HG03439 (cell line): ENCODE results near the gene CA7.
"Not testable (repeated sequence)": the region's sequence is repeated elsewhere in the genome, so short reads cannot be mapped to it uniquely, and the experiment has no call there.

Experiments
- ATAC-seq: cut with Tn5 transposase; IDR thresholded peaks from one replicate; pipeline ENCODE4 v1.9.1; 2021; ENCODE audit warnings: mild to moderate bottlenecking, moderate library complexity; ENCODE audit not compliant: unreplicated experiment

CA7 gene

DNA sequence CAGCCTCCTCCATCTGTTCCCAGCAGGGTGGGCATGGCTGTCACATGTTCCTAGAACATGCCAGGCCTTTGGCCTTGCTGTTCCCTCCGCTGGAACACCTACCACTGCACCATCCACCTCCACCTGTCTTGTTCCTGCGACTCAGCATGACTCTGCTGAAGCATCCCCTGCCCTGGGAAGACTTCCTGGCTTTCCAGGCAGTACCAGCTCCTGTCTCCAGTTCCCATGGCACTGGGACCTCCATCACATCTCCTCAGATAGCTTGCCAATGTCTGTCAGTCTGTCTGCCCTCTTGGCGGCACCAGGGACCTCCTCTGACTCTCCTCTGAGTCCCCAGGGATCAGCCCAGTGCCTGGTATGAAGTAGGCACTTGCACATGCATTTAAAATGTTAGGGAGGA, 51.8 kb downstream of the CA7 start:
- ATAC-seq = no peak

DNA sequence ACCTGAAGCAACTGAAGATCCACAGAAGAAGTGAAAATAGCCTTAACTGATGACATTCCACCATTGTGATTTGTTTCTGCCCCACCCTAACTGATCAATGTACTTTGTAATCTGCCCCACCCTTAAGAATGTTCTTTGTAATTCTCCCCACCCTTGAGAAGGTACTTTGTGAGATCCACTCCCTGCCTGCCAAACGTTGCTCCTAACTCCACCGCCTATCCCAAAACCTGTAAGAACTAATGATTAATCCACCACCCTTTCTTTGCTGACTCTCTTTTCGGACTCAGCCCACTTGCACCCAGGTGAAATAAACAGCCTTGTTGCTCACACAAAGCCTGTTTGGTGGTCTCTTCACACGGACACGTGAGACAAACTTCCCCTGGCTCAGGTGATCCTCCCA, 52.5 kb downstream of the CA7 start:
- not testable (repeated sequence) for ATAC-seq

DNA sequence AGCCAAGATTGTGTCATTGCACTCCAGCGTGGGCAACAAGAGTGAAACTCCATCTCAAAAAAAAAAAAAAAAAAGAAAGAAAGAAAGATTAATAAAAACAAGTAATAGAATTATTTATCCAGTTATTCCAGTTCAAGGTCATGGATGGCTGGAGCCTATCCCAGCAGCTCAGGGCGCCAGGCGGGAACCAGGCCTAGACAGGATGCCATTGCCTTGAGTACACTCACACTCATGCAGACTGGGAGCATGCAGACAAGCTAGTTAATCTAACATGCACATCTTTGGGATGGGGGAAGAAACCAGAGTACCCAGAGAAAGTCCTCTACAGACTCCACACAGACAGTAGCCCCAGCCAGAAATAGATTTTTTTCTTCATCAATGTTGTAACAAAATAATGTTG, 54.0 kb downstream of the CA7 start:
- ATAC-seq = no peak

DNA sequence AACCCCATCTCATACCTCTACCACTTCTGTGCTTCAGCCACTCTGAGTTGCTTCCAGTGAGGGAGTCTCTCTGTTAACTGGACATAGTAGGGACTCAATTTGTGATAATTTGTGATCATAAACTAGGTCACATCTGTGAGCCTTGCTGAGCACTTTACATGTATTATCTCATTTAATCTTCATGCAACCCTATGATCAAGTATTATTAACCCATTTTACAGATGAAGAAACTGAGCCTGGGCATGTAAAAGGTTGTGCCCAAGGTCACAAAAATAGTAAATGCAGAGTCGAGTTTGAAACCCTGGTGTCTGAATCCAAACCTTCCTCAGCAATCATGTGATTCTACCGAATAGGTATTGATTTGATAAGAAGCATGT, 54.7 kb downstream of the CA7 start:
- no peak for ATAC-seq

DNA sequence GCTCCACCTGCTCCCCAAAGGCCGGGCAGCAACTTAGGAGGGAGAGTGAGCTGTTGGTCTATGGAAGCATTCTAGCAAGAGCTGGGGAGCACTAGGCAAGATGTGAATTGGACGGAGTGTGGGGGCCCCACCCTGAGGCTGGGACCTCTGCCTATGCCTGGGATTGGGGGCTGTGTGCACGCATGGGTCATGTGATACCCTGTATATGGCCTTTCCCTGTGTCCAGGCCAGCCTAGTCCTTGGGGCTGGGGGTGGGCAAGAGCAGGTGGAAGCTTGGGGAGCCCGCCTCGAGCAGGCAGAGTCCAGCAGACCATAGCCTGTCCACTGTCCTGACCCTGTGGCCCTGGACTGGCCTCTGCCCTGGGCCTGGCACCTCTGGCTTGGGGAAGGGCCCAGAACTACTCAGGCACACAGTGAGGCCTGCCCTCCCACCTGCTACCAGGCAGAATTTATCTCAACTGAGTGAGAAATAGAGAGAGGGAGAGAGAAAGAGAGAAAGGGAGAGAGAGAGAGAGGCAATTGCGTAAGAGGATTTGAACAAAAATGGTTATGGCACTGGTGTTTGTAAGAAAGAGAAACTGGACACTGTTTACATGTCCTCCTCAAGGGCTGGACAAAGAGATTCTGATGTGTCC, 55.2 kb downstream of the CA7 start:
- no peak for ATAC-seq

DNA sequence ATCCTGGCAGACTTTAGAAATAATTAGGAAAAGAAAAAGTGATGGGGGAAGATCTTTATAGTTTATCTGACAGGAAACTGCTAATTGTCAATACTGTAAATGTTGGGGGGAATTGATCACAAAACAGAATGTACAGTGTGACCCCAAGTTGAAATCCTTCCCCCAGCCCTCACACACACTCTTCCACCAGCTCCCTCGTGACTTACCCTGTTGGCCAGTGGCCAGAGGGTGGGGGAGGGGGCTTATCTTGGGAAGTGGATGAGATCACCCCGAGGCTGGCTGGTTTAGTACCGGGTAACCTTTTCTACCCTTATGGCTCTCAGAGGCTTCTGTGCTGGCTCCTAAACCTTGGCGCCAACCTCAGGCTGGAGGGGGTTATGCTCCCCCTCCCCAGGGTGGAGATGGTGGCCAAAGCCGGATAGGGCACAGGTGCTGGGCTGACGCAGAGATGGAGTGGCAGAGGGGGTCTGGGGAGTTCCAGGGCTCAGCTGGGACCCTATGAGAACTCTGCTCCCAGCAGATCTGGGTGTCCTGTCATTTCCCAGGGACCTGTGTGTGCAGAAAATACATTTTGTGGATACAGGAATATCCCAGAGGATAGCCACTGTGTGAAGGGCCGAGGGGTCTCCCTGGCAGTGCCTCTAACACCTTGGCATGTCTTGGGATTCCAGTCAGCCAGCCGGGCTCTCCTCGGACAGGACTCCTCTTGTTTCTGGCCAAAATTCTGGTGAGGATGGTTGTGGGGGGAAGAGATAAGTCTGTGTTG, 55.9 kb downstream of the CA7 start:
- ATAC-seq = no peak

DNA sequence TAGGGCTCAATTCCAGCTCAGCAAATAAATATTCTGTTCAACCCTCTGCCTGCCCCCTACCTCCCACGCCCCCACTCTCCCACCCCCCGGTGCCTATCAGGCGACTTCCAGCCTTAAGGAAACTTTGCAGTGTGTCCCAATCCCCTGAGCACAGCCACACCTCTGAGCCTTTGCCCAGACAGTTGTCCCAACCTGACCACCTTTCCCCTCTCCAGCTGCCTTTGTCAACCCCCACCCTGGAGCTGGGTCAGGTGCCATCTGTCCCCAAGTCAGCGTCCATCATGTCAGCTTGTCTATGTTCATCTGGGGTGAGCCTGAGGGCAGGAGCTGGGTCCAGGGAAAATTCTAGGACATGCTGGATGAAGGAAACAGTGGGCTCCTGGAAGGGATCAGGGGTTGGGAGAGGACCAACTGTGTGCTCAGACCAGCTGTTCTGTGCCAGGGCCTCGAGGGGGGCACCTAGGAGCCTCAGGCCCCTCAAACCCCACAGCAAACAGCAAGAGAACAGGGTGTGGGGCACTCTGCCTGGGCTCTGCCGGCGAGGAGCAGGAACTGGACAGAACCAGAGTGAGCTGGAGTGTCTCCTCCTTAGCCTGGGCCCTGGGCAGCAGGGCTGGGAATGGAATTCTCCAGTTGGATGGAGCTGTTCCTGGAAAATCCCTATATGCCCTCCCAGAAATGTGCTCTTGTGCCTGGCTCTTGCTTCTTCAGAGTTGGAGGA, 56.7 kb downstream of the CA7 start:
- no peak for ATAC-seq

DNA sequence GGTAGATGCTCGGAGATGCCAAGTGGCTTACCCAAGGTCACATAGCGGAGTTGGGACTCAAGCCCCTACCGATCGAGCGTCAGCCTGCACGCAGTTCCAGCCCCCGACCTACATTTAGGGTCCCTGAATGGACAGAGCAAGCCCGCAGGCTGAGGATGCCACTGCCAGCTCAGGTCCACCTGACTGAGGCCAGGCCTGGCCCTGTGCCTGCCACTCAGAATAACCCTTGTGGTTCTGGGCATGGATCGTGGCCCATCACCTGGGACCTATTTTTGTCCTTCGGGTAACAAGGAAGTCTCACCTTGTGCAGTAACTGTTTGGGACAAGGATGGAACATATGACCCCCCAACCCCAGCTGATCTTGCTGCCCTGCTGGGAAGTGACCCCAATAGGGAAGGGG, 57.4 kb downstream of the CA7 start:
- no peak for ATAC-seq

DNA sequence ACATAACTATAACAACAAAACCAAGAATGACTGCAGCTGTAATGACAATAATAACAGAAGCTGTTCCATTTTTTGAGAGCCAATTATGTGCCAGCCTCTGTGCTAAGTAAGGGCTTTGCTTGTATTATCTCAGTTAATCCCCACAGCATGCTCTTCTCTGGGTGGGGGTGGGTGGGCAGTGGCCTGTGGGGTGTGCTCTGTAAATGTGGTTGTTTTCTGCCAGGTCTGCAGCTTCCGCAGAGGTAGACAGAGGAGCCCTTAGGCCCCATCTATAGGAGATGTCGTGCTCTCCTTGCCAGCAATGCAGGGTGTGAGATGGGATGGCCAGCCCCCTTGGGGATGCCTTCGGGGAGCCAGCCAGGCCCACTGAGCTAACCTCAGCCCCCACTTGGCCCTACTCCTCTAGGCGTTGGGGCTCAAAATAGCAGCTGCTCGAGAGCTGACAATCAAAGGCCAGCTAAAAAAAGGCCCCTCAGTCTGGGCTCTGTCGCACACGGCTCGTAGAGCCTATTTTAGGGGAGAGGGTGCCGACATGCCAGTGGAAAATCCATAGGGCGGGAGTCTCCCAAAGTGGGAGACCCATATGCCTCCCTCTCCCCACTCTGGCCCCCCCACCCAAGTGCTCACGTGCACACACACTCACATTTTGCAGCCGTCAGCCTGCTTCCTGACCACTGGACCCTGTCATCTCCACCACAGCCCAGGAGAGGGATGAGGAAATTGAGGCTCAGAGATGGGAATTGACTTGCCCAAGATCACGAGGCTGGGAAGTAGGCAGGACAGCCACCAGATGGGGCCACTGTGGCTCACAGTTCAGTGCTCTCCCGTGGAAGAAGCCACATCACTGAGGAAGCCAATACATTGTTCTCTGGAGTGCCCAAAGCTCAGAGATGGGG, 58.7 kb downstream of the CA7 start:
- no peak for ATAC-seq
